GM19238 (cell line): ENCODE measurements around the gene SPRR2A.
"Not testable (repeated sequence)": the region's sequence is repeated elsewhere in the genome, so short reads cannot be mapped to it uniquely, and the experiment has no call there.

Experiments
- DNase-seq: peaks from one replicate; pipeline ENCODE4 v3.0.0; 2011; ENCODE audit warnings: low spot score; ENCODE audit not compliant: insufficient read length

The SPRR2A gene

DNA sequence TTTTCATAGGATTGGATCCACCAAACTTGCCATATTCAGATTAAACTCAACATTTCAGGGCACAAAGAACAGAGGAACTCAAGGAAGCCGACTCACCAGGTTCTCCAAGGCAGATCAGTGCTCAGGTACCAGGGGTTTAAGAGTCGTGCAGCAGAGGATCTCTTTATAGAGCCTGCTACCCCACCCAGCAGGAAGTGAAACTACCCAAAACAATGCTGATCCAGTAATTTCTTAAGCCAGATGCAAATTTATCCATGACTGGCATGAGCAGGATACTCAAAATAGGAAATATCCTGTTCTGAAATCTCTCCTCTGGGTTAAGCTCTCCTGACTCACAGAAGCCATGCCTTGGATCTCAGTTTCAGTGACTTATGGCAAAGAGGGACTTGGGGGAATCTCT lies at the start of gene SPRR2A:
Gene SPRR2A, minus strand, starts transcription at position 138 of the 400 bp plus-strand sequence. CDS start 777 bp downstream, outside the sequence.
- no peak for DNase-seq

DNA sequence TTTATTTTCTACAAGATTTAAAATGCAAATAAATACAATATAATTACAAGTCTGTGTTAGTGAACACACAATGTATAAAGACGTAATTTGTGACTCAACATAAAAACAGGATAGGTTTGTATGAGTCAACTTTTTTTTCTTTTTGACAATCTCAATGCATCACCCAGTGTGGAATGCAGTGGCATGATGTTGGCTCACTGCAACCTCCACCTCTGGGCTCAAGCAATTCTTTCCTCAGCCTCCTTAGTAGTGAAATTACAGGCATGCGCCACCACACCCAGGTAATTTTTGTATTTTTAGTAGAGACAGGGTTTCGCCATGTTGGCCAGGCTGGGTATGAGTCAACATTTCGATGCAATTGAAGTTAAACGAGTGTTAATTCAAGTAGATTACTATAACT lies 42.9 kb upstream of the SPRR2A start:
- DNase-seq = no peak

DNA sequence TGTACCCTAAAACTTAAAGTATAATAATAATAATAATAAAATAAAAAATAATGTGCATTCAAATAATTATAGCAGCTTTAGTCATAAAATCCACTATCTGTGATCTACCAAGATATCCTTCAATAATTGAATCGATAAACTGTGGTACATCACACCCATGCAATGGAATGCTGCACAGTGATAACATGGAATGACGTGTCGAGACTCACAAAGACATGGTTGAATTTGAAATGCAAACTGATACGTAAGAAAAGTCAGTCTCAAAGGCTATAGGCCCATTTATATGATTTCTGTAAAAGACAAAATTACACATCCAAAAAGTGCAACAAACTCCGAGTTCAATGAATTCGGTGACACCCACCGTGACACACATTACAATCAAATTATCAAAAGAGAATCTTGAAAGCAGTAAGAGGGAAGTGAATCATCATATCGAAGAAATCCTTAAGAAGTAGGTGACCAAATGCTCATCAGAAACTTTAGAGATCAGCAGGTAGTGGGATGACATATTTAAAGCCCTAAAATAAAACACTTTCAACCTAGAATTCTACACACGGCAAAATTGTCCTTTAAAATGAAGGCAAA lies 42.2 kb upstream of the SPRR2A start:
- no peak for DNase-seq

DNA sequence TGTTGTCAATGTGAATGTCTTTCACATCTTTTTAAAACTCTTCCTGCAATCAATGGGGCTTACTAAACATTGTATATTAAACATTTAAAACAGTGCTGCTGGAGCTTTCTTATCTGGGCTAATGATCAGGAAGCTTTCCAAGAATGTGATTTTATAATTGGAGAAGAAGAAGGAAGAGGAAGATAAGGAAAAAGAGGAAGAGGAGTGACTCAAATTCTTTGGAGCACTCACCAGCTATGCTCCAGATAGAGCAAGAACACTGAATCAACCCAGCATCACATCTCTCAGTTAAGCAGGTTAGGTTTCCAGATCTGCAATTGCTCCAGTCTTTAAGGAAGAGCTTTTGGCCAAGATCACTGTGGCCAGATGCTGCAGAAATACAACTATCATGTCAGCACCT lies 38.5 kb upstream of the SPRR2A start:
- DNase-seq = no peak

DNA sequence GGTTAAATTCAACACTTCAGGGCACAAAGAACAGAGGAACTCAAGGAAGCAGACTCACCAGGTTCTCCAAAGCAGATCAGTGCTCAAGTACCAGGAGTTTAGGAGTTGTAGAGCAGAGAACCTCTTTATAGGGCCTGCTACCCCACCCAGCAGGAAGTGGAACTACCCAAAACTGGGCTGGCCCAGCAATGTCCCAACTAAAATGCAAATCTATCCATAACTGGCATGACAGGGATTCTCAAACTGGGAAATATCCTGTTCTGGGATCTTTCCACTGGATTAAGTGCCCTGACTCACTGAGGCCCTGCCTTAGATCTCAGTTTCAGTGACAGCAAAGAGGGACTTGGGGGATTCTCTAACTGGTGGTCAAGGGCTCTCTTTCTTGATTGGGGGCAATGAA lies 37.1 kb upstream of the SPRR2A start, which contains the start of gene SPRR2E:
Gene SPRR2E, minus strand, starts transcription at position 101 of the 400 bp plus-strand sequence. CDS start 775 bp downstream, outside the sequence.
- DNase-seq = no peak

DNA sequence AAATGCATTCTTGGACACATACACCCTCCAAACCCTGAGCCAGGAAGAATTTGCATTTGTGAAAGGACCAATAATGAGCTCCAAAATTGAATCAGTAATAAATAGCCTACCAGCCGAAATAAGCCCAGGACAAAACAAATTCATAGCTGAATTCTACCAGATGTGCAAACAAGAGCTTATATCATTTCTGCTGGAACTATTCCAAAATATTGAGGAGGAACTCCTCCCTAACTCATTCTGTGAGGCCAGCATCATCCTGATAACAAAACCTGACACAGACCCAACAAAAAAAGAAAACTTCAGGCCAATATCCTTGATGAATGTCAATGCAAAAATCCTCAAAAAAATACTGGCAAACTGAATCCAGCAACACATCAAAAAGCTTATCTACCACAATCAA lies 30.3 kb upstream of the SPRR2A start:
- no peak for DNase-seq

DNA sequence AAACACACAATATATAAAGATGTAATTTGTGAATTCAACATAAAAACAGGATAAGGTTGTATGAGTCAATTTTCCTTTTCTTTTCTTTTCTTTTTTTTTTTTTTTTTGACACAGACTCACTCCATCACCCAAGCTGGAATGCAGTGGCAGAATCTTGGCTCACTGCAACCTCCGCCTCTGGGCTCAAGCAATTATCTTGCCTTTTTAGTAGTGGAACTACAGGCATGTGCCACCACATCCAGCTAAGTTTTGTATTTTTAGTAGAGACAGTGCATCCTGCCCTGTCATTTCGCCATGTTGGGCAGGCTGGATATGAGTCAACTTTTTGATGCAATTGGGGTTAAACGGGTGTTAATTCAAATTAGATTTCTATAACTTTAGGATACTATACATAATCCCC lies 24.4 kb upstream of the SPRR2A start:
- no peak for DNase-seq

DNA sequence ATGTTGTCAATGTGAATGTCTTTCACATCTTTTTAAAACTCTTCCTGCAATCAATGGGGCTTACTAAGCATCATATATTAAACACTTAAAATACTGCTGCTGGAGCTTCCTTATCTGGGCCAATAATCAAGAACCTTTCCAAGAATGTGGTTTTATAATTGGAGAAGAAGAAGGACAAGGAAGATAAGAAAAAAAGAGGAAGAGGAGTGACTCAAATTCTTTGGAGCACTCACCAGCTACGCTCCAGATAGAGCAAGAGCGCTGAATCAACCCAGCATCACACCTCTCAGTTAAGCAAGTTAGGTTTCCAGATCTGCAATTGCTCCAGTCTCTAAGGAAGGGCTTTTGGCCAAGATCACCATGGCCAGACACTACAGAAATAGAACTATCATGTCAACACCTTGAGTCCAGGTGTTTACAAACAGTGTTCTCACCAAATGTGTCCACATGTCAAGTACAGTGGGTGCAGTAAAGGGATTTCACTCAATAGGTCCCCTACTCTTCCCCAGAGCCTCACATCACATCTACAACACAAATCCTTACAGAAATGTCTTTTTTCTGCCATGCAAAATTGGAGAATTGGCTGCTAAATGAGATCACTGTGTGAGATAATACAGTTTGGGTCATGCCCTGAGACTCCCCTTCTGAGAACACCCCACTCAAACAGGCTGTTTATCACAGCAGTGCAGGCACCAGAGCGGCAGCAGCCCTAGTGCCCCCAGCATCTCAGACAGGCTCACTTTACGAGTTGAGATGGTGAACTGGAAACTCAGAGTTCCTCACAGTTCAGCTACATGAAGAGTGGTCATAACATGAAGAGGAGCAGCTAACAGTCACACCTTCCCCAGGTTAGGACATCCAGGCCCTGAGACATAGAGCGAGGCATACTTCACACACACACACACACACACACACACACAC lies 15.8 kb upstream of the SPRR2A start:
- DNase-seq = no peak

DNA sequence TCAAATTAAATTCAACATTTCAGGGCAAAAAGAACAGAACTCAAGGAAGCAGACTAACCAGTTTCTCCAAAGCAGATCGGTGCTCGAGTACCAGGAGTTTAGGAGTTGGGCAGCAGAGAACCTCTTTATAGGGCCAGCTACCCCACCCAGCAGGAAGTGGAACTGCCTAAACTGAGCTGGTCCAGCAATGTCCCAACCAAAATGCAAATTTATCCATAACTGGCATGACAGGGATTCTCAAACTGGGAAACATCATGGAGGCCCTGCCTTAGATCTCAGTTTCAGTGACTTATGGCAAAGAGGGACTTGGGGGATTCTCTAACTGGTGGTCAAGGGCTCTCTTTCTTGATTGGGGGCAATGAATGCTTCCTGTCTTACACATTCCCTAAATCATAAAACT lies 14.2 kb upstream of the SPRR2A start, which contains the start of gene SPRR2B:
Gene SPRR2B, minus strand, starts transcription at position 101 of the 400 bp plus-strand sequence. CDS start 772 bp downstream, outside the sequence.
- no peak for DNase-seq

DNA sequence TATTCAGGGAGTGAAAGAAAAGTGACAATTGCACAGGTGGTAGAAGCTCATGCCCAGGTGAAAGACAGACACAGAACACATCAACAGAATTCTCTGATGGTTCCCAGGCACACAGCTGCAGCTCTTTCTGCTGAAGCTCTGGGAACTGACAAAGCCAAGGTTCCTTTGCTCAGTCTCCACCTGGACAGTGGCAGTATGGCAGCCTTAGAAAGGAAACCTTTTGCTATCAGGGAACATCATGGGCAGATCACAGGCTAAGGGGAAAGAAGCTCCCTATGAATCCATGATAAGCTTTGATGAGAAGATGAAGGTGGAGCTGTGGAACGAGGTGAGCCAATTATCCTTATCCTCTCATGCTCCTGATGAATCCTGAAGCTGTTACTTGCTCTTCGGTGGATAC lies 12.9 kb upstream of the SPRR2A start:
- no peak for DNase-seq

DNA sequence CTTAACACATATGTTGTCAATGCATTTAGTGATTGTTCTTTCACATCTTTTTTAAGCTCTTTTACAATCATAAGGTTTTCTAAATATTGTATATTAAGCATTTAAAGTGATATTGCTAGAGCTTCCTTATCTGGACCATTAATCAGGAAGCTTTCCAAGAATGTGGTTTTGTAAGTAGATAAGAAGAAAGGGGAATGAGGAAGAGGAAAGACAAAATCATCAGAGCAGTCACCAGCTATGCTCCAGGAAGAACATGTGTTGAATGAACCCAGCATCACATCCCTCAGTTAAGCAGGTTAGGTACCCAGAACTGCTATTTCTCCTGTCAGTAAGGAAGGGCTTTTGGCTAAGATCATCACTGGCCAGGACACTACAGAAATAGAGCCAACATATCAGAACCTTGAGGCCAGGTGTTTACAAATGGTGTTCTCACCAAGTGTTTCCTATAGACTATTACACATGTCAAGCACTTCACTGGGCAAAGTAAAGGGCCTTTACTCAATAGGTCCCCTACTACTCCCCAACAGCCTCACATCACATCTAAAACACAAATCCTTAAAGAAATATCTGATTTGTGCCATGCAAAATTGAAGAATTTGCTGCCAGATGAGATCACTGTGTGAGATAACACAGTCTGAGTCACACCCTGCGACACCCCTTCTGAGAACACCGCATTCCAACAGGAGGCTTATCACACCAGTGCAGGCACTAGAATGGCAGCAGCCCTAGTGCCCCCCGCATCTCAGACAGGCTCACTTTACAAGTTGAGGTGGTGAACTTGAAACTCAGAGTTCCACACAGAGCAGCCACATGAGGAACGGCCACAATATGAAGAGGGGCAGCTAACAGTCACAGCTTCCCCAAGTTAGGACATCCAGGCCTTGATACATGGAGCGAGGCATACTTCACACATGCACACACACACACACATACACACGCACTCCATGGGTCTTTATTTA lies 1.8 kb upstream of the SPRR2A start:
- no peak for DNase-seq

DNA sequence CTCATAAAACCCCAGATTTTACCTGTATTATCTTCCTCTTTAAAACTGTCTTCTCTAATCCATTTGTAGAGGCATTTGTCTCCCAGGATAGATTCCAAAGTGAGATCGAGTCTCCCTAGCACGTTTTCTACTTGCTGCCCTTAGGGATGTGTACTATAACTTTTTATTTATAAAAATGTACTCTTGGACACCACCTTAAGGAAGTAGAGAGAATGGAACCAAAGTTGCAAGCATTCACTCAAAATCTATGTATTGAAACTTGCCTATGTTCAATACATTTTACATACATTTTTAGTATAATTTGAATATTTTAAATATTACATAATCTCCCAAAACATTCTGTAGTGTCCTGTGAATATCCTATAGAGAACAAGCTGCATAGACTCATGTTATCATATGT lies 842 bp upstream of the SPRR2A start:
- no peak for DNase-seq

DNA sequence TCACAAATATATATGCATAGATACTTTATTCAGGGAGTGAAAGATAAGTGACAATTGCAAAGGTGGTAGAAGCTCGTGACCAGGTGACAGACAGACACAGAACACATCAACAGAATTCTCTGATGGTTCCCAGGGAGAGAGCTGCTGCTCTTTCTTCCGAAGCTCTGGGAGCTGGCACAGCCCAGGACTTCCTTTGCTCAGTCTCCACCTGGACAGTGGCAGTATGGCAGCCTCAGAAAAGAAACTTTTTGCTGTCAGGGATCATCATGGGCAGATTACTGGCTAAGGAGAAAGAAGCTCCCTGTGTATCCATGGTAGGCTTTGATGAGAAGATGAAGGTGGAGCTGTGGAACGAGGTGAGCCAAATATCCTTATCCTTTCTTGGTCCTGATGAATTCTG lies 1.2 kb downstream of the SPRR2A start:
- not testable (repeated sequence) for DNase-seq

DNA sequence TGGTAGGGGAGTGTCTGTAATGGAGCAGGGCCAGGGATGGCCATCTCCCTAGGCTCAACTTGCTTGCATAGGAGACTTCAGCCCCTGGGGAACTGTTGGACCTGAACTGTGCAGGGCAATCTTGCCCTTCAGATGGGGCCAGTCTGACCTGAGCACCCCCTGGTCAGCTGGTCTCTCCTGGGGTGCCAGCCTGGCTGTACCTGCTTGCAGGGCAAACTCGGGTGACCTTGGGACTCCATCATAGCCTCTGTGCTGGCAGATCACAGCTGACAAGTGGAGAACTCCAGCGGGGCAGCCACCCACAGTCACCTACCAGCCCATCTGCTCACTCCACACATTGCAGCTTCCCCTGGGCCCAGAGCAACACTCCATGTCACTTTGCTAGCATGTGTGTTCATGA lies 8.1 kb downstream of the SPRR2A start:
- DNase-seq = no peak

DNA sequence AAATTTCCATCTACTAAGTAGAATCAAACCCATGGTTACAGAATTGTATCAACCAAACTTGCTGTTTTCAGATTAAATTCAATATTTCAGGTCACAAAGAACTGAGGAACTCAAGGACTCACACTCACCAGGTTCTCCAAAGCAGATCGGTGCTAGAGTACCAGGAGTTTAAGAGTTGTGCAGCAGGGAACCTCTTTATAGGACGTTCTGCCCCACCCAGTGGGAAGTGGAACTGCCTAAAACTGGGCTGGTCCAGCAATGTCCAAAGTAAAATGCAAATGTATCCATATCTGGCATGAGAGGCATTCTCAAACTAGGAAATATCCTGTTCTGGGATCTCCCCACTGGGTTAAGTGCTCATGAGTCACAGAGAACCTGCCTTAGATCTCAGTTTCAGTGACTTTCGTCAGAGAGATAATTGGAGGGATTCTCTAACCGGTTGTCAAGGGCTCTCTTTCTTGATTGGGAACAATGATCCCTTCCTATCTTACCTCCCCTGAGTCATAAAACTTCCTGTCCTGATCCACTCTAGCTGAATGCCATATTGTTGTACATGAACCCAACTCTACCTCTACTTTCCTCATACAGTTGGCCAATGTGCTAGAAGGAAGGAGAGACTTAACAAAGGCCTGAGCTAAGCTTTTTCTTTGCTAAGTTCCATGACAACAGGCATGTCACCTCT lies 16.2 kb downstream of the SPRR2A start, which contains the start of gene SPRR2D:
Gene SPRR2D, minus strand, starts transcription at position 171 of the 682 bp plus-strand sequence. CDS start 774 bp downstream, outside the sequence.
- no peak for DNase-seq

DNA sequence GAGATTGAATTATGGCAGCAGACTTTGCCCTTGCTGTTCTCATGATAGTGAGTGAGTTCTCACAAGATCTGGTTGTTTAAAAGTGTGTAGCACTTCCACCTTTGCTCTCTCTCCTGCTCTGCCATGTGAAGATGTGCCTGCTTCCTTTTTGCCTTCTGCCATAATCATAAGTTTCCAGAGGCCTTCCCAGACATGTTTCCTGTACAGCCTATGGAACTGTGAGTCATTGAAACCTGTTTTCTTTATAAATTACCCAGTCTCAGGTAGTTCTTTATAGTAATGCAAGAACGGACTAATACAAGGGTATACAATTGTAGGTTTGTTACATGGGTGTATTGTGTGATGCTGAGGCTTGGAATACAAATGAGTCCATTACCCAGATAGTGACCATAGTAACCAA lies 22.1 kb downstream of the SPRR2A start:
- DNase-seq = no peak

DNA sequence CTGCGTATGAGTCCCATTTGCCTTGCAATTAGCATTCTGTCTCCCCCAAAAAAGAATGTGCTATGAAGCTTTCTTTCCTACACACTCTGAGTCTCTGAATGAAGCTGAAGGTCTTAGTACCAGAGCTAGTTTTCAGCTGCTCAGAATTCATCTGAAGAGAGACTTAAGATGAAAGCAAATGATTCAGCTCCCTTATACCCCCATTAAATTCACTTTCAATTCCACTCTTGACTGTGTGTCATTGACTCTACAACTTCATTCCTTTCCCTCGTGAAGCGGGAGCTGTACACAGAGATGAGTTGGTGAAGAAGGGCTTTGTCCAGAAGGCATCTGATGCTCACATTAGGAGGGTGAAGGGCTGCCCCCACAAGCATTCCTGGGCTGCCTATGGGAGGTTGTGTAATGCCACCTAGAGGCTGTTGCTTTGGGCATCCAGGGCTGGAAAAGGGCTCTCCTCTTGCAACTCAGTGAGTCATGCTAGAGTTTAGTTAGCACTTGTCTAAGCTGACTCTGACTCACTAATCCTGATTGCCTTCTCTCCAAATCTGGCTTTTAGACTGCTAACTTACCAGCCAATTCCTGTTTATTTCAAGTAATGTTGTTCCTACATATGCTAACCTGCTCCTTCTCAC lies 24.5 kb downstream of the SPRR2A start:
- no peak for DNase-seq

DNA sequence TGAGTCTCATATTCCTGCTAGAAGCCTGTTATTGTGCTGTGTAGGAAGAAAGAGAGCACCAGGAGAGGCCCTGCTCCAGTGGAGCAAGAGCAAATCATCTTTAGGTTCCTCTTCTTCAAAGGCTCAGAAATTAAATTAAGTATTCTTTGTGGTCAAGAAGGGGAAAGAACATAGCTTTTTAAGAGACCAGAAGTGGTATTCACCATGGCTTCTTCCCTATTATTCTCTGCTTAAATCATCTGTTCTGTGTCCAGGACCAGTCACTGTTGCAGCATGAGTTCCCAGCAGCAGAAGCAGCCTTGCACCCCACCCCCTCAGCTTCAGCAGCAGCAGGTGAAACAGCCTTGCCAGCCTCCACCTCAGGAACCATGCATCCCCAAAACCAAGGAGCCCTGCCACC lies 25.2 kb downstream of the SPRR2A start:
- no peak for DNase-seq

DNA sequence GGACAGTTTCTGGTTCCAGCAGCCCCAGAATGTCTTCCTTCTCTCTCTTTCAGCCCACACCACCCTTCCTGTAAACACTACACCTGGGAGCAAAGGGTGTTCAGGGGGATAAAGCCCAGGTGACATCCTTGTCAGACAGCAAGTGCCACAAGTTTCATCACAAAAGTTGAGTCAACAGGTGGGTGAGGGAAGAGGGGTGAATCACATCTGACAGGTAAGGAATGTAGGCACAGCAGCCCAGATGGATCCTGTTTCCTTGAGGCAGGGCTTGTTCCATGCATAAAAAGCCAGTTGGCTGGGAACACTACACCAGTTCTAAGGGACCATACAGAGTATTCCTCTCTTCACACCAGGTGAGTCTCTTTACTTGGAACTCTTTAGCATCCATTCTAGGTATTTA lies 26.4 kb downstream of the SPRR2A start, which contains the start of gene SPRR1B:
Gene SPRR1B, plus strand, starts transcription at position 309 of the 400 bp plus-strand sequence. CDS start 1,143 bp downstream, outside the sequence.
- no peak for DNase-seq

DNA sequence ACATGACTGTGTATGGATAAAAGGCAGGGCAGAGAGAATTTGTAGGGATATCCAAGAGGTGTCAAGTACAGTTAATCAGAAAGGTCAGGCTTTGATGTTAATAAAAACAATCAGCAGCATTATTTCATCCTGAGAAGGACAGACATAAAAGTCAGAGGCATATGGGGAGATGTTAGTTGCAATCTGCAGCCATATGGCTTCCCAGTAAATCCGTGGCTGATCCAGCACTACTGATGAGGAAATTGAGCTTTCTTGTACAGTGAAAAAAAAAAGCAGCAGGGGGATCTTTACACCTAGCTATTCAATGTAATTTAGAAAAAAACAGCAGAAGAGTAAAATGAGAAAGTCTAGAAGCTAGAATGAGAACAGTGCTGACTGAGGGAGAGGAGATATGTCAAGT lies 28.5 kb downstream of the SPRR2A start:
- DNase-seq = no peak
